HG02763 (cell line): ENCODE results near the gene DCXR.

ENCODE experiments used
- ATAC-seq: cut with Tn5 transposase; IDR thresholded peaks from one replicate; pipeline ENCODE4 v1.9.1; 2021; ENCODE audit warnings: mild to moderate bottlenecking, moderate library complexity; ENCODE audit not compliant: unreplicated experiment

DCXR gene

DNA sequence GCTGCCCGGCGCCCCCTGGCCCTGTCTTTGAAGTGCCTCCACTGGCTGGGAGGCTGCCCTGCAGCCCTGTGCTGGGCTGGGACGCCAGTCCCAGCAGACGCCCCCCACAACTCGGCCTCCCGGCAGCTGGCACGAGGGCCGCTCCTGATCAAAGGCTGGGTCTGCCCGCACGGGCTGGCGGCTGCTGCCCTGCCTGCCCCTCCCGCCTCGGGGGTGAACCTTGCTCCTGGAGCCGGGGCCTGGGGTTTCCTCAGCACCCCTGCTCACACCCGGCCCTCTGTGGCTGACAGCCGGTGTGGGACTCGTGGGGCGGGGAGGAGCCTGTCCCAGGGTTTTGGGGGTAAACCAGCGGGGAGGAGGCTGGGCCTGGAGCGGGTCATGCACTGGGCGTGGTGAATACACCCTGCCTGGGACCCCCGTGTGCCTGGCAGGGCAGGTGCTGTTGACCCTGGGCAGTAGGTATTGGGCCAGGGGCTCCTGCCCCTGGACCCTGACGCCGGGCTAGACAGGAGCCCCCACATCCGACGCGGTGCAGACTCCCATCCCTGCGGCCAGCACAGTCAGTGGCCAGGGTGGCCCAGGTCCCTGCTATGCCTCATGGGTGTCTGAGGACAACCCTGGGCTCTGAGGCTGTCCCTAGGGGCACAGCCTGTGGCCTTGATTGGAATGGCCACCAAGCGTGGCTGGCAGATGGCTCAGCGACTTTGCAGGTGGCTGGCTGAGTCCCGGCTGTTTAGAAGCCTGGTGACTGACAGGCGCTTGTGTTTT, 36.5 kb downstream of the DCXR start:
- no peak for ATAC-seq

DNA sequence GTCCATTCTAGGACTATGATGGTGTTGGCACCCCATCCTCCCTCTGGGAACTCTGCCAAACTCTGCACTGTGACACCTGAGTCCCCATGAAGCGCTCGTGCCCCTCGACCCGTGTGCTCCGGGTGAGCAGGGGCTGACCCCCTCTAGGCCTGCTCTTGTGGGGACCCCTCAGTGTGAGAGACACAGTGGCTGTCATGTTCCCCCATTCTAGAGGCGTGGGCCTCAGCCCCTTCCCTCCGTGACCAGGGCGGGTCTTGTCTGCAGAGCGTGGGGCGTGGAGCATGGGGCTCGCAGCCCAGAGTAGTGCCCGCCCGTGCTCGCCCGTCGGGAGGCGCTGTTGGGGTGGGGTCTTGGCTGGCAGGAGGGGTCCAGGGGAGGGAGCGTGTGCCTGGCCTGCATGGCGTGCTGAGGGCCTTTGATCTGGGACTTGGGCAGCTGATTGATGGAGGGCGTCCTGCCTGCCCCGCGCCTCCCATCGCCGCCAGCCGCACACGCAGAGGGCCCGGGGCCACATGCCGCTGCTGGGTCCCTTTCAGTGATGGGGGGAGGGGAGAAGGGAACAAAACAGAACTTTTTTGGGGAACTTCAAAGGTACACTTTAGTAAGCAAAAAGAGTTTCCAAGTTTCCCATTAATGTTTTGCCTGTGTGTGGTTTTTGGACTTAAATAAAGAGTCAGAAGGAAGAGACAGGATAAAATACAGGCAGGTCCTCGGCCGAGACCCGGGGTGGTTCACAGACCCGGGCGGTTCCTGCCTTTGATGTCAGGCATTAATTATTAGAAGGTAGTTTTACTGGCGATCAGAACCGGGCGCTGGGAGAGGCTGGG, 37.3 kb downstream of the DCXR start:
- no peak for ATAC-seq

DNA sequence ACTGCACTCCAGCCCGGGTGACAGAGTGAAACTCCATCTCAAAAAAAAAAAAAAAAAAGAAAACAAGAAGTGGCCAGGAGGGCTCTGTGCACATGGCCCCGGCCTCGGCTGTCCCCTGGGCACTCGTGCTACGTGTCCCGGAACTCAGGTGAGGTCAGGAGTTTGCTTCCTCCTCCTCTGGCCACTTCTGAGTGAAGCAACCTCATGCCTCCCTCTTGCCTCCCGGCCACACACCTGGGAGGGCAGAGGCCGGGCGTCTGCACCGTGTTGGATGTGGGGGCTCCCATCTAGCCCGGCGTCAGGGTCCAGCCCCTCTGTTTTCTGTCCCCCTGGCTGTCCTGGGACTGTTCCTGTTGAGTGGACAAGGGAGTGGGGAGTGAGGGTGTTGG, 37.9 kb downstream of the DCXR start:
- ATAC-seq, result no peak

DNA sequence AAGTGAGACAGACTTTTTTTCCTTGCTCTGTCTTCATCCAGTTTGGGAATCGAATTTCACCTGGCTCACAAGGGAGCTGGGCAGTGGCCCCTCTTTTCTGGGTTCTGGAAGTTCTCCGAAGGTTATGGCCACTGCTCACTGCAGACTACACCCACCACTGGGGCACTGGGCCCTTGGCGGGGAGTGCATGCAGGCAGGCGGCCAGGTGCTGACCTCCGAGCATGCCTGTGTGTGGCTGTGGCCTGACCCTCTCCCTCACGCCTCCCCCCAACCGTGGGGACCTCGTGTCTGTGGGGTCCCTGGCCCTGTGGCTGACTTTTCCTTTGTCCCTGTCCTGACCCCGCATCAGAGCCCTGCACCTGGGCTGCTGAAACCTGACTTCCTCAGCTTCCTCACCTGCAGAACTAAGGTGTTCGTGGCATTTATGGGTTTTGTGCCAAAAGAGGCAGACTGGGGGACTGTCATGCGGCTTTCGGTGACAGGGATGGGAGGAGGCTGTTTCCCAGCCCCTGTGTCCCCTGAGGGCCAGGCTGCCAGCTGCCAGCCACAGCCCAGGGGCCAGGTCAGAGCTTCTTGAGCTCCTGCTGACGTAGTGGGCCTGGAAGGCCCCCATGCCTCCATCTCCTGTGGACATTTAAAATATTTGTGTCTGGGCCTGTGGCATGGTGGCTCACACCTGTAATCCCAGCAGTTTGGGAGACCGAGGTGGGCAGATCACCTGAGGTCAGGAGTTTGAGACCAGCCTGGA, 38.6 kb downstream of the DCXR start:
- ATAC-seq, result no peak

DNA sequence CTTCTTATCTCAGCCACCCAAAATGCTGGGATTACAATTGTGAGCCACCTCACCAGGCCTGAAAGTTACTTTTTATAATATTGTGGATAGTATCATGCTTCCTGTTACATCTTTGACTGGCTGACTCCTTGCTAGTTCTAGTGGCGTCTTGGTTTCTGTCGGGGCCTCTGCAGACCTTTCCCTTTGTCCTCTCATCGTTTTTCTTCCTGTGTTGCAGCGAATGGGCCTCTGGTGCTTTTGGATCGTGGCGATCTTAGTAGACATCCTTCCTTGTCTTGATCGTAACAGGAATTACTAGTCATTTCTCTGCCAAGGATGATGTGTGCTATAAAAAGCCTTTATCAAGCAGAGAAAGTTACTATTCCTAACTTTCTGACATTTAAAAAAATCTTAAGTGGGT, 39.3 kb downstream of the DCXR start:
- ATAC-seq, result no peak

DNA sequence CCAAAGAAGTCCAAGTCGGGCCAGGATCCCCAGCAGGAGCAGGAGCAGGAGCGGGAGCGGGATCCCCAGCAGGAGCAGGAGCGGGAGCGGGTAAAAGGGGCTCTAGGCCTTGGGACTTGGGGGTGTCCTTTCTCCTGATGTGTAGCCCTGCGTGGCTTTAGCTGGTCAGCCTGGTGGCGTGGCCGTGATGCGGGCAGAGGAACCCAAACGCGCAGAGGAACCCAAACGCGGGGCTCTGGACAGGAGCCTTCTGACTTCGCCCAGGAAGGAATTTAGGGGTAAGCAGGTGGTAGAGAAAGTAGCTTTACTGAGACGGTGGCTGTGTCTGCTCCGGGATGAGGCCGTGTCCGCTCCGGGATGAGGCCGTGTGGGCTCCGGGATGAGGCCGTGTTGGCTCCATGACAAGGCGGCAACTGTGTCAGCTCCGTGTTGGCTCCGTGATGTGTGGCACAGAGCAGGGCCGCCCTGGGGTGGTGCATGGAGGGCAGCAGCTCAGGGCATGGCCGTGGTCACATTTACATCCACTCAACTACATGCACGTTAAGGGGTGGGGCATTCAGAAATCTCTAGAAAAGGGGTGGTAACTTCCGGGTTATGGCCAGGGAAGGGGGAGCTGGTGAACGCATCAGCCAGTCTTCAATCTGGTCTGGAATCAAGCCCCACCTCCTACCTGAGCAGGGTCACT, 40.6 kb downstream of the DCXR start:
- no peak for ATAC-seq

DNA sequence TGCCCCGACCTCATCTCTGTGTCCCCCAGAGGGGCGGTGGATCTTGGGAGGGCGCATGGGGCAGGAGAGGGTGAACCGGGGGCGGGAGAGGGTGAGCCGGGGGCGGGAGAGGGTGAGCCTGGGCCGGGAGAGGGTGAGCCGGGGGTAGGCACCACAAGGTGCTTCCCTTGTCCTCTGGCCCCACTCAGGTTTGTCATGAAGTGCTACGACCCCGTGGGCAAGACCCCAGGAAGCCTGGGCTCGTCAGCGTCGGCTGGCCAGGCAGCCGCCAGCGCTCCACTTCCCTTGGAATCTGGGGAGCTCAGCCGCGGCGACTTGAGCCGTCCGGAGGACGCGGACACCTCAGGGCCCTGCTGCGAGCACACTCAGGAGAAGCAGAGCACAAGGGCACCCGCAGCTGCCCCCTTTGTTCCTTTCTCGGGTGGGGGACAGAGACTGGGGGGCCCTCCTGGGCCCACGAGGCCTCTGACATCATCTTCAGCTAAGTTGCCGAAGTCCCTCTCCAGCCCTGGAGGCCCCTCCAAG, 41.2 kb downstream of the DCXR start:
- ATAC-seq, result no peak

DNA sequence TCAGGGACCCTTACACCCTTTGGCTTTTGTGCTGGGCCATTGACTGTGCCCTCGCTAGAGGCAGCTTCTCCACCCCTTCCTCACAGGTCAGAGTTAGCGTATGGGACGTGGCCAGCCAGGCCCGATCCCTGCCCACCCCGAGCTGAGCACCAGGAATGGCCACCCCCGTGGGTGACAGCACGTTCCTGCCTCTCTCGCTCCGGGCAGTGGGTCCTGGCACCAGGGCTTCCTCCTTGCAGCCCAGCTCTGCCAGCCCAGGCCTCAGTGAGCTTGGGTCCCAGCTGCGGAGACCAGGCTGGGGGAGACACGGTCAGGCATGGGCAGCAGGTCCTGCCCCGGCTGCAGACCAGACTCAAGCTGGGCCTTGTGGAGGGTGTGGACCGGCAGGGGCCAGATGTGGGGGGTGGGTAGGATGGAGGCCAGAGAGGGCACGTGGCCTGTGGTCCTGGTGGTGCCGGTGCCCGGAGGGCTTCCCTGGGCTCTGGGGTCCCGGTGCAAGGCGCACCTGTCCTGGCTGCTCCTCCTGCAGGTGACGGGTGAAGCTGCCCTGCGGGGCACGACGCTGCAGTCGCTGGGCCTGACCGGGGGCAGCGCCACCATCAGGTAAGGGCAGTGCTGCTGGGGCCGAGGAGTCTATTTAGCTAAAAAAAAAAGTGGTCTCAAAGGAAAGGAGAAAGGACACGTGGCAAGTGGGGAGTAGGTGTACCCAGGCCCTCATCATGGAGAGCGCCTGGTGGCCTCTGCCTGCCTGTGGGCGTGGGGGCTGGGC, 41.9 kb downstream of the DCXR start:
- ATAC-seq, result no peak

DNA sequence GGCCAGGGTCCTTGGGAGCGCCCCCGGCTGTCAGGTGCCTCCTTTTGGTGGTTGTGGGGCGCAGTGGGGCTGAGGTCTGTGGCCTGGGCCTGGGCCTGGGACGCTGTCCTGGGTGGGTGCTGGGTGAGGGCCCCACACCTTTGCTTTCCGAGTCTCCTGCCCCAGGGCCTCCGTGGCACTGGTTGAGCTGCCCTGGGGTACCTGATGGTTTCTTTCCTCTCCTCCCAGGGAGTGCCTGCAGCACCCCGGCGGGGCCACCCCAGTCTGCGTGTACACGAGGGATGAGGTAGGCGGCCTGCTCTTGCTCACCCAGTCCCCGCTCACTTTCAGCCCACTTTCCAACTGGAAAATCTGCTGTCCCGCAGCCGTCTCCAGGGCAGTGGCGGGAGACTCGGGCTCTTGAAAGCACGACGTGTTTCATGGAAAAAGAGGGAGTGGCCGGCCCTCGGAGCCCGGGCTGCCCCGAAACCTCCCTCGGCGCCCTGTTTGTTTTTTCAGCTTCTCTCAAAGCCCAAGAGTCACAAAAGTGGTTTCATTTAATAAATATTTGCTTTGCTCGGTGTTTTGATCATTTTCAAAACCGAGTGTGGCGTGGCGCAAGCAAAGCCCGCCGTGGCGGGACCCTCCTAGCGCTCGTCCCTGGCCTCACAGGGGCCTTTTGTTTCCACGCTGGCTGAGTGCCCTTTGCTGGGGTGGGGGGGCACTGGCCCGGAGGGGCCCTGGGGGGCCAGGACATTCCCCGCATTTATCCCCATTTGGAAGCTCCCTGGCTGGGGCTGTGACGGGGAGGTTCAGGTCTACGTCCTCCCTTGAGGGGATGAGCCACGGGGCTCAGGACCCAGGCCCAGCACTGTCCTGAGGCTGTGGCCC, 42.7 kb downstream of the DCXR start:
- ATAC-seq, result no peak

DNA sequence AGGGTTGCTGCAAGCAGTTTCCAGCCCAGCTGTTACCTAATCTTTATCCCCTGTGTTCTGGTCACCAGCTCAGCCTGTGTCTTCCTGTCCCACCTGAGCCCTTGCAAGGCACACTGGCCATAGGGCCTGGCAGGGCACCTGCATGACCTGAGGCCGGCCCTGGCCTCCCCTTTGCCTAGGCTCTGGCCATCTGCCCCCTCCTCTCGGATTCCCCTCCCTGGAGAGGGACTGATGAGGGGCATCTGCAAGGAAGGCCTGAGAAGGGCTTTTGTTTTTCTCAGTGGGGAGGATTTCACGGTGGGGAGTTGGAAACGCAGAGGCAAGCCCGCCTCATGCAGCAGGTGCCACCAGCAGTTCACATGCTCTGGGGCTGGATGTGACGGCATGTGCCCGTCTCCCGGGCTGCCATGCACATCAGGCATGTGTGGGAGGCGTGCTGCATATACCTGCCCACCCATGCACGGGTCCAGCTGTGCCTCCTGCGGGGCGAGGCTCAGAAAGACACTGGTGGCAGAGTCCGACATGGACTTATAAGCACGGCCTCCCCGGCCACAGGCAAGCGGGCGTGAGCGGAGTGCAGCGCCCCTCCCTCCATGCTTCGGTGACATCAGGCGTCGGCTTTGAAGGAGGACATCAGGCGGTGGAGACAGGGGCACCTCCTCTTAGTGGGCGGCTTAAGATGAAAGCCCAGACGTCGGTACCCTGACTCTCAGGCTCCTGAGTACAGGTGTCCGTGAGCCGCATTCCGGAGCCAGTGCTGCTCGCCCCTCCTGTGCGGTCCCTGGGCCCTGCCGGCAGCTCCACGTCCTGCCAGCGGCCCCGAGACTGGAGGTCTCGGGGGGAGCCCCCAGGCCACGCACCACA, 43.5 kb downstream of the DCXR start:
- ATAC-seq, result no peak

DNA sequence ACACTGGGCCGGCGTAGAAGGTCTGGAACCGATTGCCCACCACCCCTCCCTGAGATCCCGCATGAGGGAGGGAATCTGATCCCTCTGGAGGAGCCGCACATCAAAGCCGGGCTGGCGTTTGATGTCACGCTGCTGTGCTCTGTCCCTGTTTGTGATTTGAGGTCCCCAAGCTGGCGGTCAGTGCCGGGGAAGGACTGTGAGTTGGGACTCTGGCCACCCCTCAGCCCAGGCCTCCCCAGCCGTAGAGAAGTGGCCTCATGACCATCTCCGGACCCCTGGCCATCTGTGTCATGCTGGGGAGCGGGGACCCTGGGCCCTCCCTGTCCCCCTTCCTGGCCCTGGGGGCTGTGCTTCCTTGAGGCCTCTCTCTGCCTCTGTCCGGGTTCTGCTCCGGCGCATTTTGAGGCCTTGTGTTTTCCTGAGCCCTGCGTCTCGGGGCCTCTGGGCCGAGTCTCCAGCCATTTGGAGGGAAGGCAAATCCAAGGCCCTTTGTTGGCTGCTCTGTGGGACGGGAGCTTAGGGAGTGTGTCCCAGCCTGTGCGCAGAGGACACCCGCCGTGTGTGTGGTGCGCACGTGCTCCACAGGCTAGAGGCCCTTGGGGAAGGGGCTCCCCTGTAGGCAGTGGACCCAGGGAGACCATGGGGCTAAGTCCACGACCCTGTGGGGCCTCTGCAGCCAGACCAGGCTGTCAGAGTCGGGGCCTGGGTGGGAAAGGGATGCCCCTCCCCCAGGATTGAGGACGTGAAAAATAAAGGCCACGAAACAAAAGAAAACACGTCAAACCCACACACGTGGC, 45.0 kb downstream of the DCXR start:
- no peak for ATAC-seq

DNA sequence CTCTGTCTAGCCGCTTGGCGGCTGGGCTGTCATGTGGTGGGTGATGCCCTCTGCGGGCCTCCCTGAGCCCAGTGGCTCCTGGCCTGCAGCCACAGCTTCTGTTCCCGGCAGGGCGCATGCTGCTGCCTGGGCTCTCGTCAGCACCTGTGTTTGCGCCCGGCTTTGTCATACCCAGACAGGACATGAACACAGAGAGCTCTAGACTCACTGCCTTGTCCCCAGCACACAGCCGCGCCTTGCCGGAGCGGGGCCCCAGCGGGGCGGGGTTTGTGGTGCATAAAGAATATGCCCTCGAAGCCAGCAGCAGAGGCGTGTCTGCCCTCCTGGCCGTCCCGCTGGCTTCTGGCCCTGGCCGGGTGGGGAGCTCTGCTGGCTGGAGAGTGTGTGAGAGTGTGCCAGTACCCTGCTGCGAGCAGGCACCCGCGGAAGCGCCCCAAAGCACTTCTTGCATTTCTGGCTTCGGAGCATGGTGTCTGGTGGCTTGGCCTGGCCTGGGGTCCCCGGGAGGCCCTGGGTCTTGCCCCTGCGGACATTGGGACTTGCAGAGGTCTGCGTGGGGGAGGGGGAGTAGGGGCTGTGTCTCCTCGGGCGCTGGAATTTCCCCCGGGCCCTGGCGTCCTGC, 45.7 kb downstream of the DCXR start:
- ATAC-seq, result no peak

DNA sequence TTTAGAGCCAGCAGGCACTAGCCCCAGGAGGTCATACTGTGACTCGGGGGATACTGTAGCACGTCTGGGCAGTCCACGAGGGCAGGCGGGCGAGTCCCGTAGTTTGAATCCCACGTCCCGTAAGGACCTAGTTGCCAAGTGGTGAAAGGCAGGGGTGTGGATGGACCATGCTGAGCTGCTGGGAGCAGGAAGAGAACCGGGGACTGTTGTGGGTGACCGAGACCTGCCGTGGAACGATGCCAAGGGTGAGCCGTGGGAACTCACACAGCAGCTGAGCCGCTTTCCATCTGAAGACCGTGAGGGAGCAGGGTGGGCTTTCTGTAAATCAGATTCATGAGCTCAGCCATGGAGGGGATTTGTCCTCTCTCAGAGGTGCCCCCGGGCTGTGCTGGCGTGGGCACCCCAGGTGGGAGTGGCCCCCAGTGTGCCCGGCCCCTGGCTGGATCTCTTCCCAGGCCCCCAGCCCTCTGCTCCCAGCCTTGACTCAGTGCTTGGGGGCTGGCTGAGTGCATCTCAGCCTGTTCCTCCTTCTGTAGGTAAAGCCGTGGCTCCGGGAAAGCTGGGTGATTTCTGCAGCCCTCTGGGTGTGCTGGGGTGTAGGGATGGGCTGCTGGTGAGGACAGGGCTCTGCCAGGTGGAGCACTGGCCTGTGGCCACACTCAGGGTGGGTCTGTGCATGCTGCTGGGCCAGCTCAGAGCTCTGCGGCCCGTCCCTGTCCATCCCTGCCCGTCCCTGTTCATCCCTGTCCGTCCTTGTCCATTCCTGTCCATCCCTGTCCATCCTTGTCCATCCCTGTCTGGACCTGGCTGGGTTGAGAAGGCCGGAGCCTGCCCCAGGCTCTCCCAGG, 46.4 kb downstream of the DCXR start:
- ATAC-seq, result no peak

DNA sequence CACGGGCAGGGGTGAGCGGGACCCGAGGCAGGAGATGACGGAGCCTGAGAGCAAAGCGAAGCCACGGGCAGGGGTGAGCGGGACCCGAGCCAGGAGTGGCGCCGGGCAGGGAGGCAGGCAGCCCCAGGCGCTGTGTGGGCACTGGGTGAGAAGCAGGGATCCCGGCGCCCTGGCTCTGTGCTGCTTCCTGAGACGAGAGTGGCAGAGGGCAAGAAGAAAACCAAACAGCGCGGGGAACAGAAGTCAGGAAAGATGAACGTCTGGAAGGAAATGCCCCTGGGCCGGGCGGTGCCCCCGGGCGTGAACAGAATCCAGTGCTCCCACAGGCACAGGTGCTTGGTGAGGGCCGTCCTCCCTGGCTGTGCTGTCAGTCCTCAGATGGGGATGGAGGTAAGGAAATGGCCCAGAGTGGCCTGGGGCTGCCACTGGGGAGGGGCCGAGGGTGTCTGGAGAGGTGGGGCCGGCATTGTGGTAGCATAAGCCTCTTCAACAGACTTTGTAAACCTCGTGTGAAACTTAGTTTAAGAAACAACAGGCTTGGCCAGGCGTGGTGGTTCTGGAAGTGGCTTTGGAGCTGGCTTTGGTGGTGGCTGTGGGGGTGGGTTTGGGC, 50.2 kb downstream of the DCXR start:
- no peak for ATAC-seq

DNA sequence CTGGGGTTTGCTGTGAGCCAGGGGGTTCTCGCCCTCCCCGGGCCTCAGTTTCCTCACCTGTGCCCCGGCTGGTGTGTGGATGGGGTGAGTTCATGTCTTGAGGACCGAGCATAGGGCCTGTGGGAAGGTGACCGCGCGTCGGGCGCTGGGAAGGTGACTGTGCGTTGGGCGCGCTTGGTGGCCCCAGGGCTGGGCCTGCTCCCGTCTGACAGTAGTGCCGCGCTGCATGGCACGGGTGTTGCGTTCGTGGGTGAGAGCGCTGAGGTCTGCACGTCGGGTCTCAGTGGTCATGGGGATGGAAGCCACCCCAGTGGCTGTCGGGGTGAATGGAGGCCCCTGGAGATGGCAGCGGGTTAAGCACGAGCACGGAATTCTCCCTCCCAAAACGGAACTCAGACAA, 50.9 kb downstream of the DCXR start:
- no peak for ATAC-seq
